Measurements from ENCODE around the gene CNTN5. TPM values are rescaled to one million over a fixed set of nuclear protein-coding genes. Genes with fewer than 3 reads are reported as not detected.
"Not testable (repeated sequence)": the region's sequence is repeated elsewhere in the genome, so short reads cannot be mapped to it uniquely, and the experiment has no call there.

Gene CNTN5
- total RNA-seq, 1 donor from 2014 or later = not detected

- DNase-seq (ENCODE audit: low spot score); ATAC-seq: not testable (repeated sequence)
Measured at GRCh38 chr11:100274466-100274865, 1253.7 kb downstream of the CNTN5 start.

- ATAC-seq (no peak), DNase-seq (ENCODE audit: low spot score) (no peak)
Measured at GRCh38 chr11:100294748-100295147, 1274.0 kb downstream of the CNTN5 start.

- DNase-seq (ENCODE audit: low spot score) (no peak), ATAC-seq (no peak)
Measured at GRCh38 chr11:100296051-100296679, 1275.4 kb downstream of the CNTN5 start.

- ATAC-seq (no peak), DNase-seq (ENCODE audit: low spot score) (no peak)
Measured at GRCh38 chr11:100297516-100297915, 1276.8 kb downstream of the CNTN5 start.

GRCh38 chr11:100302824-100303223 is 1282.1 kb downstream of the CNTN5 start:
- ATAC-seq = no peak
- DNase-seq (ENCODE audit: low spot score) = no peak

GRCh38 chr11:100303897-100304296 is 1283.1 kb downstream of the CNTN5 start:
- no peak for DNase-seq (ENCODE audit: low spot score)
- ATAC-seq = no peak

GRCh38 chr11:100308202-100308601 is 1287.5 kb downstream of the CNTN5 start:
- no peak for ATAC-seq
- DNase-seq (ENCODE audit: low spot score) = no peak

- DNase-seq (ENCODE audit: low spot score) = no peak
- no peak for ATAC-seq
Measured at GRCh38 chr11:100315946-100316345, 1295.2 kb downstream of the CNTN5 start.

- ATAC-seq = no peak
- DNase-seq (ENCODE audit: low spot score) = no peak
Measured at GRCh38 chr11:100316952-100317351, 1296.2 kb downstream of the CNTN5 start.

- no peak for ATAC-seq
- no peak for DNase-seq (ENCODE audit: low spot score)
Measured at GRCh38 chr11:100319691-100320090, 1298.9 kb downstream of the CNTN5 start.

- DNase-seq (ENCODE audit: low spot score) = no peak
- no peak for ATAC-seq
Measured at GRCh38 chr11:100328626-100329340, 1308.0 kb downstream of the CNTN5 start.

GRCh38 chr11:100329352-100329751 is 1308.6 kb downstream of the CNTN5 start:
- ATAC-seq (no peak), DNase-seq (ENCODE audit: low spot score) (no peak)

- DNase-seq (ENCODE audit: low spot score) (no peak), ATAC-seq (no peak)
Measured at GRCh38 chr11:100336873-100337272, 1316.1 kb downstream of the CNTN5 start.

- no peak for ATAC-seq
- no peak for DNase-seq (ENCODE audit: low spot score)
Measured at GRCh38 chr11:100338144-100338840, 1317.5 kb downstream of the CNTN5 start.

- ATAC-seq = peak; percentile 23
Measured at GRCh38 chr11:100340466-100341319, 1319.9 kb downstream of the CNTN5 start.

GRCh38 chr11:100353083-100353482 is 1332.3 kb downstream of the CNTN5 start:
- no peak for ATAC-seq
- DNase-seq (ENCODE audit: low spot score) = no peak

More at GRCh38 chr11:100340466-100341319, 1319.9 kb downstream of the CNTN5 start:
- no peak for DNase-seq (ENCODE audit: low spot score)

GRCh38 chr11:100354736-100355135 is 1334.0 kb downstream of the CNTN5 start:
- ATAC-seq (no peak), DNase-seq (ENCODE audit: low spot score) (no peak)

GRCh38 chr11:100356035-100356434 is 1335.3 kb downstream of the CNTN5 start:
- no peak for DNase-seq (ENCODE audit: low spot score)
- ATAC-seq = no peak

GRCh38 chr11:100359281-100359680 is 1338.5 kb downstream of the CNTN5 start:
- DNase-seq (ENCODE audit: low spot score) (no peak), ATAC-seq (no peak)

- DNase-seq (ENCODE audit: low spot score) (no peak), ATAC-seq (no peak)
Measured at GRCh38 chr11:100367892-100368291, 1347.1 kb downstream of the CNTN5 start.

GRCh38 chr11:100383357-100383865 is 1362.7 kb downstream of the CNTN5 start:
- DNase-seq (ENCODE audit: low spot score) (no peak), ATAC-seq (no peak)

Measured in left lobe of liver (tissue), 2 donors.